Coronary artery (tissue), 2 donors: ENCODE results near the gene FAM20A.

Experiments
- DNase-seq: peaks from one replicate; pipeline ENCODE4 v3.0.0-alpha.2; 2017; ENCODE audit warnings: low spot score
- H3K27ac ChIP-seq, 2 donors: fragments of 200-600 bp; sonication (generic); one replicate each; pipeline ENCODE4 v1.5.1; 2016 to 2019
- H3K4me3 ChIP-seq: fragments of 200-600 bp; sonication (generic); 2 replicates; pipeline ENCODE4 v1.5.1; 2016; ENCODE audit warnings: mild to moderate bottlenecking, moderate library complexity
- CTCF ChIP-seq: fragments of 200-600 bp; sonication (generic); IDR thresholded peaks from one replicate; pipeline ENCODE4 v1.5.1; 2019; ENCODE audit warnings: antibody characterized with exemption

FAM20A gene

GRCh38 chr17:68514831-68515635 is 86.1 kb downstream of the FAM20A start:
- peak overlapping the region; percentile 48 to 100 for H3K27ac ChIP-seq
- no peak for TF ChIP-seq CTCF
- H3K4me3 ChIP-seq, result peak overlapping the region; percentile 82
- DNase-seq, result no peak

- H3K4me3 ChIP-seq, result peak overlapping the region; percentile 82
- no peak for TF ChIP-seq CTCF
- DNase-seq, result no peak
- H3K27ac ChIP-seq, result peak overlapping the region; percentile 98 to 100
Measured at GRCh38 chr17:68513932-68514331, 87.2 kb downstream of the FAM20A start.

GRCh38 chr17:68512960-68513474 is 88.2 kb downstream of the FAM20A start:
- peak overlapping the region; percentile 98 to 100 for H3K27ac ChIP-seq
- TF ChIP-seq CTCF, result no peak
- DNase-seq, result no peak

DNA sequence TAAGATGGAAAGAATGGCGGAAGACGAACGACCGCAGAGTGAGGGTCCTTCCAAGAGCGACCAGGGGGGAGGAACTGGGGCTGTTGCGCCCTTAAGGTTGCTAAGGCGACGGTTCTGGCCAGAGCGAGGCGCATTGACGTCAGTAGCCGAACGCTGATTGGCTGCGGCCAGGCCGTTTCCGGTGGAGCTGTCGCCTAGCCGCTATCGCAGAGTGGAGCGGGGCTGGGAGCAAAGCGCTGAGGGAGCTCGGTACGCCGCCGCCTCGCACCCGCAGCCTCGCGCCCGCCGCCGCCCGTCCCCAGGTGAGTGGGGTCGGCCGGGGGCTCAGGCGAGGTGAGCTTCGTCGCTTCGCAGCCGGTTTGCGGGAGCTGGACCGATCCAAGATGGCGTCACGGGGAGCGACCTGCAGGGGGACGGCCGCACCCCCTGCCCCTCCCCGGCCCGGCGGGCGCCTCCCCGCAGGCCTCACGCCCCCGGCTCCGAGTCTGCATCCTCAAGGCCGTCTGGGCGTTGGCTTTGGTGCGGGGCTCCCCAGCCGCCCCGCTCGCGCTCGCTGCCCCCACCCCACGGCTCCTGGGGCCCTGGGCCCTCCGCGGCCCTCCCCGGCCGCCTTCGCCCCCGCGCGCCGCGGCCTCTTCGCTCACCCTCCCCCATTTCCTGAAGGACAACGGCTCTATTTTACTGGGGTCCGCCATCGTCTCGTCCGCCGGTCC is 88.8 kb downstream of the FAM20A start, which contains the start of gene PRKAR1A:
PRKAR1A (plus strand) TSS at position 184 of the 713 bp plus-strand sequence. CDS start 2,970 bp downstream, outside the sequence.
- no peak for TF ChIP-seq CTCF
- H3K4me3 ChIP-seq, result peak within 1 kb of the TSS; percentile 82
- H3K27ac ChIP-seq, result peak within 1 kb of the TSS; percentile 98 to 100
- peak; percentile 96 for DNase-seq

More at GRCh38 chr17:68512960-68513474, 88.2 kb downstream of the FAM20A start:
- peak overlapping the region; percentile 82 for H3K4me3 ChIP-seq

DNA sequence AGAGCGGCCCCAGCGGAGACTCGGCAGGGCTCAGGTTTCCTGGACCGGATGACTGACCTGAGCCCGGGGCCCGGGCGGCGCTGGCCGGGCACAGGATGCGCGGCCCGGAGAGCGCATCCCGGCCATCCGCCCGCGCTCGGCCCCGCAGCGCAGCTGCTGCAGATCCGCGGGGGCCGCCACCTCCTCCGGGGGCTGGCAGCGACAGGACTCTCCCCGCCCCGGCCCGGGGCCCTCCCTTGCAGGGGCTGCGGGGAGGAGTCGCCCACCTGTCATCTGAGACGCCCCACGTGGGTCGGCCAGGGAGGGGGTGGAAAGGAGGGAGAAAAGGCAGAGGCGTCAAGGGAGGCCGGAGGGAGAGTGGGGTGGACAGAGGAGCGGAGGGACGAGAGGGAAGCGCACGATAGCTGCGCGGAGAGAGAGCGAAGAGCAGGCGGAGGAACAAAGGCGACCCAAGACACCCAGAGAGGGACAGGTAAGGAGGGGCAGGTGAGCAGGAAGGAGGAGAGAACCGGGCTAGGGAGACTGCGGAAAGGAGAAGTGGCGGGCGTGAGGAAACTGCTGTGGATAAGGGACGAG is 89.4 kb downstream of the FAM20A start:
- DNase-seq, result peak; percentile 90
- H3K27ac ChIP-seq, result peak overlapping the region; percentile 98 to 100
- no peak for TF ChIP-seq CTCF

DNA sequence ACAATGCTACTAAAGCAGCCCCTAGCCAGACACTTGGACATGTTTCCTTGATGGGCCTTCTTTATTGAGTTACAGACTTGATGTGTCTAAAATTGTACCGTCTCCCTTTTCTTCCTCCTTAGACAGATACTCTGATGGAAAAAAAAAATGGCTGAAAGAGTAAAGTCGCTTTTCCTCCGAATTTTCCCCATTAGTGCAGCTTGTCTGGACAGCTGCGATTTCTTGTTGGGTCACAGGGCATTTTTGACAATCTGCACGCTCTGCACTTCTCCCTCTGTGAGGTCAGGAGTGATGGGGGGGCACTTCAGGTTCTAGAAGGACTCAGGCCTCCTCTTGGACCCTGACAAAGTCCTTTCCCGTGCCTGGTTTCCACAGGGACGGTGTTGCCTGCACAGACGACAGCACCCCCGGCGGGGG is 89.9 kb downstream of the FAM20A start:
- no peak for DNase-seq
- H3K4me3 ChIP-seq, result peak overlapping the region; percentile 82
- H3K27ac ChIP-seq, result peak overlapping the region; percentile 98 to 100
- no peak for TF ChIP-seq CTCF

More for the DNA sequence above, 89.4 kb downstream of the FAM20A start:
- peak overlapping the region; percentile 82 for H3K4me3 ChIP-seq
